Retinal pigment epithelial cell (primary cell): ENCODE data around the gene EXOC6B.

Source experiments
- DNase-seq: peaks from one replicate; pipeline ENCODE4 v3.0.0-alpha.2; 2010; ENCODE audit warnings: low read depth
- H3K4me3 ChIP-seq: 2 replicates; pipeline ENCODE4 v1.5.1; 2011; ENCODE audit warnings: mild to moderate bottlenecking, low read length, control low read depth, moderate library complexity
- TF ChIP-seq, protein P1 (sequence below): conservative IDR thresholded peaks from 2 replicates; pipeline ENCODE4 v1.5.1; 2011; ENCODE audit warnings: low read depth, low read length, control low read depth, inconsistent platforms

EXOC6B gene

GRCh38 chr2:72744049-72744448 lies 81.8 kb downstream of the EXOC6B start:
- DNase-seq = no peak
- no peak overlapping the region for H3K4me3 ChIP-seq
- TF ChIP-seq, protein P1, sequence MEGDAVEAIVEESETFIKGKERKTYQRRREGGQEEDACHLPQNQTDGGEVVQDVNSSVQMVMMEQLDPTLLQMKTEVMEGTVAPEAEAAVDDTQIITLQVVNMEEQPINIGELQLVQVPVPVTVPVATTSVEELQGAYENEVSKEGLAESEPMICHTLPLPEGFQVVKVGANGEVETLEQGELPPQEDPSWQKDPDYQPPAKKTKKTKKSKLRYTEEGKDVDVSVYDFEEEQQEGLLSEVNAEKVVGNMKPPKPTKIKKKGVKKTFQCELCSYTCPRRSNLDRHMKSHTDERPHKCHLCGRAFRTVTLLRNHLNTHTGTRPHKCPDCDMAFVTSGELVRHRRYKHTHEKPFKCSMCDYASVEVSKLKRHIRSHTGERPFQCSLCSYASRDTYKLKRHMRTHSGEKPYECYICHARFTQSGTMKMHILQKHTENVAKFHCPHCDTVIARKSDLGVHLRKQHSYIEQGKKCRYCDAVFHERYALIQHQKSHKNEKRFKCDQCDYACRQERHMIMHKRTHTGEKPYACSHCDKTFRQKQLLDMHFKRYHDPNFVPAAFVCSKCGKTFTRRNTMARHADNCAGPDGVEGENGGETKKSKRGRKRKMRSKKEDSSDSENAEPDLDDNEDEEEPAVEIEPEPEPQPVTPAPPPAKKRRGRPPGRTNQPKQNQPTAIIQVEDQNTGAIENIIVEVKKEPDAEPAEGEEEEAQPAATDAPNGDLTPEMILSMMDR = no peak

DNA sequence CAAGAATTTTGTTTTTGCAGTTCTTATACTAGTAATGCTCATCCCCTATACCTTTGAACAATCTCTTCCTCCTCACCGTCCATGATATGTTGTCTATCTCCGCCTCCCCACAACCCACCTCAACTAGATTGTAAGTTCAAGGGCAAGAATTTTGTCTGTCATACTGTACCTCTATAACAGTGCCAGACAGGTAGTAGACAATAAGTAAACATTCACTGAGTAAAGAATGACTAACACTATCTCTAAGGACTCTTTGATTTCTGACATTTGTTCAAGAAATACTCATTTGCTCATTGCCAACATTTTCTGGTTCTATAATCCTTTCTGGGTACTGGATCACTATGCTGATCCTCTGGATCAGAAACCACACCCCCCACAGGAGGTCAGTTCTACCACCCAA lies 82.4 kb downstream of the EXOC6B start:
- TF ChIP-seq, protein P1 = no peak
- no peak for DNase-seq
- no peak overlapping the region for H3K4me3 ChIP-seq

DNA sequence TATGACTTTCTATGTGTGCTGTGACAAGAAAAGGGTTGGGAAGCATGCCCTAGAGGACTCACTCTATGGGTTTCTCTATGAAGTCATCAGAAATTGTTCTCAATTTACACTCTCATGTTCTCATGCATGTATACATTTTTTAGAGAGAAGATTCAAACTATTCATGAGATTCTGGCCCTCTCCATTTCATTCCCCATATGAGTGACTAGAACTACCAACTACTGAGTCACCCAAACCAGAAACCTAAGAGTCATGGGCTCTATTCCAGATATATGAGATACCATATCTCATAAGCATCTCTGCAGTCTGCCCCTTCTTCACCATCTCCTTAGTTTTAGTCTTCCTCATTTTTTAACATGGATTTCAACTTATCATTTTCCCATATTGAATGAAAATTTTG lies 87.7 kb downstream of the EXOC6B start:
- DNase-seq = no peak
- H3K4me3 ChIP-seq = no peak overlapping the region
- TF ChIP-seq, protein P1 = no peak

DNA sequence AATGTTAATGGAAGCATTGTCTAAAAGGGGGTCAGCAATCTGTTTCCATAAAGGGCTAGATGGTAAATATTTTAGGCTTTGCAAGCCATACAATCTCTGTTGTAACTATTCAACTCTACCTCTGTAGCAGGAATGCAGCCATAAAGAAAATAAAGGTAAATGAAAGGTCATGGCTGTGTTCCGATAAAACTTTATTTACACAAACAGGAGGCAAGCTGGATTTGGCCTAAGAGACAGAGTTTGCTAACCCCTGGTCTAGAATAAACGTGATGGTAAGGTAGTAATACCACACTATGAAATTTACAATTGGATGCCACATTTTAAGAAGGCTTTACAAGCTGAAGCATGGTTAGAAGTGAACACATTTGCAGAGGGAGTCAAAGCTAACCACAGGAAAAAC lies 91.4 kb downstream of the EXOC6B start:
- TF ChIP-seq, protein P1 = no peak
- no peak overlapping the region for H3K4me3 ChIP-seq
- no peak for DNase-seq

DNA sequence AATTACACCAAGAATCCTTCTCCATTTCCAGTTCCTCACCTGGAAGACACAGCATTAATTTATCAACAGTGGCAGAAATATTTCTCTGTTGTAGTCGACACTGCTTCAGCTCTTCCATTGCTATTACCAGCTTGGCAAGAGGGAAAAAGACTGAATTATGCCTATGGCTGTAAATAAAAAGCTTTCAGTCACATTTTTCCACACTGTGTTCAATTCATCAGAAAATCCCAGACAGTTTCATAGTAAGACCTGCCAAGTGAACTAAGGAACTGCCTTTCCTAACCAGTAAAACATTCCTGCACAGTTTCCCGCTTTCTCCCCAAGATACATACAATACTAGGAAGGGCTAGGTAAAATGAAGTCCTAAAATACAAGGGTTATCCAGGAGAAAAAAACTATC lies 94.7 kb downstream of the EXOC6B start:
- no peak overlapping the region for H3K4me3 ChIP-seq
- TF ChIP-seq, protein P1 = no peak
- no peak for DNase-seq

- TF ChIP-seq, protein P1 = no peak
- H3K4me3 ChIP-seq = no peak overlapping the region
- DNase-seq = no peak
Measured at GRCh38 chr2:72727356-72727755, 98.5 kb downstream of the EXOC6B start.

DNA sequence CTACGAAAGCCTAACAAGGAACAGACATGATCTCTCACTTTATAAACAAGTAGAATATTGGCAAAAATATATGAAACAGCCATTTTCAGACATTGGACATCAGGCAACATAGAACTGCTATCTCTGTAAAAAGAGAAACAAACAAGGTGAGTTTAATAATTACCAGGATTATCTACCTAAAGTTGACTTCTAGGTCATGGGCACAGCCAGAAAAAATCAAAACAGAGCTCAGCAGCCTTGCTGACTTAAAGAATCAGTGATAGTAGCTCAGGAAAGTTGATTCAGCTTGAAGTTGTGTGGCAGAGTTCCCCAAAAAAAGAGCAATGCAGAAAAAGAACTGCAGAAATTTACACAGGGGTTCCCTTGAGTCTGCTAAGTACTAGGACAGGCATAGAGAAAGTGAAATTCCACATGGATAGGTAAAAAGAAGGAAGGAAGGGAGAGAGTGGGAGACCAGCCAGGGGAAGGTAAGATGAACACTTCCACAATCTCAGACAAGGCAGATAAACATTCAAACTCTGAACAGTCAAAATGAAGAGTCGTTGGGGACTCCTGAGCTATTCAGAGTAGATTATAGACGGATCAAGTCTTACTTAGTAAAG lies 102.0 kb downstream of the EXOC6B start:
- DNase-seq = no peak
- no peak overlapping the region for H3K4me3 ChIP-seq
- TF ChIP-seq, protein P1 = no peak
